HG02973 (cell line): ENCODE data around the gene OSCAR.
"Not testable (repeated sequence)": the region's sequence is repeated elsewhere in the genome, so short reads cannot be mapped to it uniquely, and the experiment has no call there.

Experiments used
- ATAC-seq: cut with Tn5 transposase; IDR thresholded peaks from one replicate; pipeline ENCODE4 v1.9.1; 2021; ENCODE audit warnings: moderate library complexity; ENCODE audit not compliant: unreplicated experiment

The OSCAR gene

DNA sequence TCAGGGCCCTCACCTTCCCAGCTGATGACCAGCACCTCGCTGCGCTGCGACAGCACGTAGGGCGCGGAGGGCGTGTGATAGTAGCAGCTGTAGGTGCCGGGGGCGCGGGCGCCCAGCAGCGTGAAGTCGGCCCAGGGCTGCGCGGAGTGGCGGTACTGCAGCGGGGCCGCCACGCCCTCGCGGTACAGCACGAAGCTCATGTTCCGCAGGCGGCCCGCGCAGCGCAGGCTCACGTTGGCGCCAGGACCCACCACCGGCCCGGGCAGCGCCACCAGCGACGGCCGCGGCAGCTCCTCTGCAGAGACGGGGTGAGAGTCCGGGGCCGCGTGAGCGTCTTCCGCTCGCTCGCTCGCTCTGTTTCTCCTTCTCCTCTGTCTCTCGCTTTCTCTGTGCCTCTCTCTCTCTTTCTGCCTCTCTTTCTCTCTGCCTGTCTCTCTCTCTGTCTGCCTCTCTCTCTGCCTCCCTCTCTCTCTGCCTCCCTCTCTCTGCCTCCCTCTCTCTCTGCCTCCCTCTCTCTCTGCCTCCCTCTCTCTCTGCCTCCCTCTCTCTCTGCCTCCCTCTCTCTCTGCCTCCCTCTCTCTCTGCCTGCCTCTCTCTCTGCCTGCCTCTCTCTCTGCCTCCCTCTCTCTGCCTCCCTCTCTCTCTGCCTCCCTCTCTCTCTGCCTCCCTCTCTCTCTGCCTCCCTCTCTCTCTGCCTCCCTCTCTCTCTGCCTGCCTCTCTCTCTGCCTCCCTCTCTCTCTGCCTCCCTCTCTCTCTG lies 4.6 kb downstream of the OSCAR start:
- not testable (repeated sequence) for ATAC-seq

DNA sequence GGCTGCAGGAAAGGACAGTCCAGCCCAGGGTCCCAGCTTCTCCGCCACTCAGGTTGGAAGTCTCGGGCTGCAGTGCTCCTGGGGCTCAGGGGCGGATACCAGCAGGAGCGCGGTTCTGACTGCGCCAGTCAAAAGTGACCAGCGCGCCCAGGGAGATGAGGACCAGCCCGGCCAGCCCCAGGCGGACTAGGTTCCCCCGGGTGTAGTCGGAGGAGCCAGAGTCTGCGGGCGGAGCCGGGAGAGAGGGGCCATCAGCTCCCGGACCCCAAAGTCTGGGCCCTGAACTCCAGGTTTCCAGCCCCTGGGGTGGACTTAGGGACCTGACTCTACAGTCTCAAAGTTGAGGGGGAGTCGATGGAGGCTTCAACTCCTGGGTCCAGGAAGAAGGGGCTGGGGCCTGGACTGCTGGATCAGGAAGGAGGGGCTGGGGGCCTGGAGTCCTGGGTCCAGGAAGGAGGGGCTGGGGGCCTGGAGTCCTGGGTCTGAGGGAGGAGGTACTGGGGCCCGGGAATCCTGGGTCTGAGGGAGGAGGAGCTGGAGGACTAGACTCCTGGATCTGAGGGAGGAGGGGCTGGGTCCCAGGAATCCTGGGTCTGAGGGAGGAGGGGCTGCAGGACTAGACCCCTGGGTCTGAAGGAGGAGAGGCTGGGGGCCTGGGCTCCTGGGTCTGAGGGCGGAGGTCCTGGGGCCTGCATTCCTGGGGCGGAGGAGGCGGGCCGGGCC lies 5.3 kb downstream of the OSCAR start:
- no peak for ATAC-seq

DNA sequence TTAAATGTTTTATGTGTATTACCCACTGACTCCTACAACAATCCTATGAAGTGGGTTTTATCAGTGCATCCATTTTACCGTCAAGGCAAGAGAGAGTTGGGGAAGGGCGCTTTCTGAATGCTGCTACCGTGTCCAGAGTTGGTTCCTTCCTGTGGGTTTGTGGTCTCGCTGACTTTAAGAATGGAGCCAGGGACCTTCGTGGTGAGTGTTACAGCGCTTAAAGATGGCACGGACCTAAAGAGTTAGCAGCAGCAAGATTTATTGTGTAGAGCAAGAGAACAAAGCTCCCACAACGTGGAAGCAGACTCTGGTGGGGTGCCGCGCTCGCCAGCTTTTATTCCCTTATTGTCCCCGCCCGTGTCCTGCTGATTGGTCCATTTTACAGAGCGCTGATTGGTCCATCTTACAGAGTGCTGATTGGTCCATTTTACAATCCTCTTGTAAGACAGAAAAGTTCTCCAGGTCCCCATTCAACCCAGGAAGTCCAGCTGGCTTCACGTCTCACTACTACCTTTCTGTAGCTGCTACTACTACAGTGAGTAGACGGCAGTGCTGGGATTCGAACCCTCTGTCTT lies 6.1 kb downstream of the OSCAR start:
- ATAC-seq, result no peak

DNA sequence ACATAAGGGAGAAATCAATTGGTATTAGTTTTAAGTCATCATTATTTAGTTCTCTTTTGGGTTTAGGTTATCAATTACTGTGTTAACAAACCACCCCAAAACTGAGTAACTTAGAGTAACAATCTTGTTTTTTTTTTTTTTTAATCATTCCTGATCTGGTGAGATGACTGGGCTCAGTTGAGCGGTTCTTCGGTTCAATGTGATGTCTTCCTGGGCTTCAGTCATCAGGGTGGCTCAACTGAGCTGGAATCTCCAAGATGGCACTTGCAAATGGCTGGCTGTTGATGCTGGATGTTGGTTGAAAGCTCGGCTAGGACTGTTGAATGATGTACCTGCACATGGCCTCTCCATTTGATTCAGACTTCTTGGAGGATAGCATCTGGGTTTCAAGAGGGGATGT lies 16.2 kb downstream of the OSCAR start:
- ATAC-seq, result no peak

DNA sequence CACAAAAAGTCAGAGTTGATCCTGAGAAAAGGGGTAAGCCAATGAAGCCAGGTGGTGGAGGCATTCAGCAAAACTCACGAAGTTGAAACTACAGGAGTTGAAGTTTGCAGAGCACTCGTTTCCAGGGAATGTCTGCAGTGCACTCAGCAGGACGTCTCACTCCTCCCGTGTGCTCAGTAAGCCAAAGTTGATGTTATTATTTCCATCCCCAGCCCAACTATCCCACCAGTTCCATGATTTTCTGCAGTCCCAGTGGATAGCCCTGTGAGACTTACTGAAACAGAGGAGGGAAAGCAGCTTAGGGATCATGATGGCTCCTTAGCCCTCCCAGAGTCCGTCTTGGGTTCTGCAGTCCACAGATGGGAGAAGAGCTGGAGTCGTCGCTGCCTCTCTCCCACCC lies 19.6 kb downstream of the OSCAR start, which contains the start of gene TARM1:
Gene TARM1, minus strand, starts transcription at position 334 of the 400 bp plus-strand sequence. Its CDS starts 25 bp downstream, at position 309.
- ATAC-seq, result no peak

DNA sequence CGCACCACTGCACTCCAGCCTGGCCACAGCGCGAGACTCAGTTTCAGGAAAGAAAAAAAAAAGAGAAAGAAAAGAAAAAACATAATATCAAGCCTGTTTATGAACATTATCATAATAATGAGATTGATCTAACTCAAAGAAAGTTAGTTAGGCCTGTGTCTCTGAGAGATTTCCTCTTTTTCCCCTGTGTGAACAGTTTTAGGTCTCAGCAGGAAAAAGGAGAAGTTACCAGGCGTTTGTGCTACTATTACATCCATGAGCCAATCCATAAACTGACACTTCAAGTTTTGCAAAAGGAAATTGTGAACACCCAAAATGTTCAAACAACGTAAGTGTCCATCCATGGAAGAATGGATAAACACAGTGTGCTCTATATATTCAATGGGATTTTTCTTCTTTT lies 23.3 kb downstream of the OSCAR start:
- no peak for ATAC-seq

DNA sequence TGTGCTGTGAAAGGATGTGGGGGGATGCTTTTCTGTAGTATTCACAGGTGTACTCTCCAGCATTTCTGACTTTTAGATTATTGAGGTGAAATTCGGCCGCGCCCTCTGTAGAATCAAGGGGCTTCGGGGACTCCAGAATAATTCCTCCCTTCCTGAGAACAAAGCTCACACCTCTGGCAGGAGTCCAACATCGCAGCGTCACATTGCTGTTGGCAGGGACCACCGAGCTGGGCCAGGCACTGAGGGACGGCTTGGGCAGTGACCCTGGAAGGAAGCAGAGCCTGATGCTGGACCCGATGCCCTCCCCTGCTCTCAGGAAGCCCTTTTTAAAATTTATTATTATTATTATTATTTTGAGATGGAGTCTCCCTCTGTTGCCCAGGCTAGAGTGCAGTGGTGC lies 25.8 kb downstream of the OSCAR start:
- ATAC-seq, result no peak

DNA sequence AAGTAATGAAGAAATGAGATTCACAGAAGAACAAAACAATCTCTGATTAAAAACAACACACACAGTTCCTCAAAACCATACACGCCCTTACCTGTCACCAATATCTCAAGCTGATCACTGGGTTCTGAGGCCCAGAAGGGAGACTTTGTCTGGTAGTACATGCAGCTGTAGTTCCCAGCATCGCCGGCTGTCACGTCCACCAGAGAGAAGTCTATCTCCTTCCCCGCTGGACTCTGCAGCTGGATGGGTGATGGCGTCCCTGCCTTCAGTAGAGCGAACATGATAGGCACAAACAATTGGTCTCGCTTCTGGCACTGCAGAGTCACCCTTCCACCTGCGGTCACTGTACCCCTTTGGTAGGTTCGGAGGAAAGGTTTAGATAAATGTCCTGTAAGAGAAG lies 26.8 kb downstream of the OSCAR start:
- ATAC-seq, result no peak

DNA sequence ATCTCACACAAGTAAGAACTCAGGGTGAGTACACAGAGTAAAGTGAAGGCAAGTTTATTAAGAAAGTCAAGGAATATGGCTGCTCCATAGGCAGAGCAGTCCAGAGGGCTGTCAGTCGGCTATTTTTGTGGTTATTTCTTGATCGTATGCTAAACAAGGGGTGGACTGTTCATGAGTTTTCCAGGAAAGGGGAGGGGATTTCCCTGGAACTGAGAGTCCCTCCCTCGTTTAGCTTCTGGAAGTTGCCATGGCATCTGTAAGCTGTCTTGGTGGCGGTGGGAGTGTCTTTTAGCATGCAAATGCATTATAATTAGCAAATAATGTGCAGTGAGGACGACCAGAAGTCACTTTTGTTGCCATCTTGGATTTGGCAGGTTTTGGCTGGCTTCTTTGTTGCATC lies 31.1 kb downstream of the OSCAR start:
- no peak for ATAC-seq

DNA sequence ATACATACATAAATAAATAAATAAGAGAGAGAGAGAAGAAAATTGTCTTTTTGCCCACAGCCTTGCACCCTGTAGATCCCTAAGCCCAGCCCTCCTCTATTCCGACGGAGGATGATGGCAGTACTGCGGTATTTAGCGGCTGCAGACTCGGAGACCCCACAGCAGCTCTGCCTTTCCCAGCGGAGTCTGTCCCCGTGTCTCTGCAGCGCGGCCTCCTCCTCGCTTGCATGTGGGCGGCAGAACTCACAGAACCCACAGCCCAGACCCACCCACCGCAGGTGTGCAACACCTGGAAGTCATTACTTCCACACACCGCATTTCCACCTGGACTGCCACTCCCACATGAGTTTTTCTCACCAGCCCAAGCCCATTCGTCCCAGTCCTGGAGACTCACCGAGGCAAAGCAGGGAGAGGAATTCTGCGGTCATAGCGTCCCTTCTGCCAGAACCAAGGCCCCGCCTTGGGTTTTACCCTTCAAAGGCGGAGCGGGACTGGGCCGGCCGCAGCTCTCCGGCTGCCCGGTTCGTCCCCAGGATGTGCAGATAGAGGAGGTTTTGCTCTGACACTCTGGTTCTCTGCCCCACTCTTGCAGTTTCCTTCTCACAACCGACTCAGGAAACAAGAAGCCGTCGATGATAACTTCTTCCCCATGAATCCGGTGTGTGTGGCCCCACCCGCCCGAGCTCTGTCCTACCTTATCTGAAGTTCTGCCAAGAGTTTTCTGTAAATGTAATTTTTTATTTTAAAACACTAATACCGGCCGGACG lies 37.1 kb downstream of the OSCAR start, which contains the start of gene VSTM1:
Gene VSTM1, minus strand, starts transcription at position 548 of the 767 bp plus-strand sequence. Its CDS starts 120 bp downstream, at position 428.
- ATAC-seq, result no peak

DNA sequence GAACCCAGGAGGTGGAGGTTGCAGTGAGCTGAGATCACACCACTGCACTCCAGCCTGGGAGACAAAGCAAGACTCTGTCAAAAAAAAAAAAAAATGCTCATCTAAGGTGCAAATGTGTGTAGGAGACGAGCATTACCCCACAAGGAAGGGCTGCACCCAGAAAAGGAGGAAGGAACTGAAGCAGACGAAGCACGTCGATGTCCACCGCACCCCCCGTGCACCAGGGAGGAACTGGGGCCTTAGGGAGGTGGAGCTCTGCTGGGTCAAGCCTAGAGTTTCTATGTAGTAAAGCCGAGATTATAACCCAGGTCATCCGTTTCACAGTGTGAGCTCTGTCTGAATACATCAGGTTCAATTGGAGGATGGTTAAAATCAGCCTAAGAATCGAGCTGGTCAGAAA lies 38.0 kb downstream of the OSCAR start:
- ATAC-seq, result no peak

DNA sequence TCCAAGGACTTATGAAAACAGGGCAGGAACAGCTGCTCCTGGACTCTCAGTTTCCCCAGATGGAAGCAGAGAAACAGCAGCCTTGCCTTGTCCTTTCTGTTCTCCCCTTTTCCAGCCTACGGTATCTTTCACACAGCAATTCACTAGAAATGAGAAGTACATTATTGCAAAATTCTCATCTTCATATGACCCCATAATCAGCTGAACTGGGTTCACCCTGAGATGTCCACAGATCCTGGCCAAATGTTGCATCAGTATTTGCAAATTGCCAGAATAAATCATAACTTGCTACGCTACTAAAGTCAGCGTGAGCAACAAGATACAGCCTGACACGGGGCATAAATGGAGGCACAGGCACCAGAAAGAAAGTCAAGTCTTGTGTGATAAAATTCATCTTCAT lies 53.0 kb downstream of the OSCAR start:
- no peak for ATAC-seq

DNA sequence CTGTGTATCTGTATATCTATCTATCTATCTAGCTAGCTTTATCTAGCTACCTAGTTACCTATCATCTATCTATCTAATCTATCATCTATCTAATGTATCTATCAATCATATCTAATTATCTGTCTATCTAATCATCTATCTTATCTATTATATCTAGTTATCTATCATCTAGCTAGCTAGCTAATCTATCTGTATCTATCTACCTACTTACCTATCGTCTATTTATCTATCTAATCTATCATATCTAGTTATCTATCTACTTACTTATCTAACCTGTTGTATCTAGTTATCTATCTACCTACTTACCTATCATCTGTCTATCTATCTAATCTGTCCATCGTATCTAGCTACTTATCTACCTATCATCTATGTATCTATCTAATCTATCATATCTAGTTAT lies 54.8 kb downstream of the OSCAR start:
- no peak for ATAC-seq
